GM04504 (cell line): ENCODE measurements around the gene FMOD.

Source experiments
- DNase-seq: peaks from one replicate; pipeline ENCODE4 v3.0.0-alpha.2; 2012; ENCODE audit warnings: low read depth

Gene FMOD

GRCh38 chr1:203351037-203351625 is at the start of gene FMOD:
Gene FMOD, minus strand, starts transcription at chr1:203351122. Its CDS starts 2,852 bp downstream, at chr1:203348270.
- DNase-seq = no peak

DNA sequence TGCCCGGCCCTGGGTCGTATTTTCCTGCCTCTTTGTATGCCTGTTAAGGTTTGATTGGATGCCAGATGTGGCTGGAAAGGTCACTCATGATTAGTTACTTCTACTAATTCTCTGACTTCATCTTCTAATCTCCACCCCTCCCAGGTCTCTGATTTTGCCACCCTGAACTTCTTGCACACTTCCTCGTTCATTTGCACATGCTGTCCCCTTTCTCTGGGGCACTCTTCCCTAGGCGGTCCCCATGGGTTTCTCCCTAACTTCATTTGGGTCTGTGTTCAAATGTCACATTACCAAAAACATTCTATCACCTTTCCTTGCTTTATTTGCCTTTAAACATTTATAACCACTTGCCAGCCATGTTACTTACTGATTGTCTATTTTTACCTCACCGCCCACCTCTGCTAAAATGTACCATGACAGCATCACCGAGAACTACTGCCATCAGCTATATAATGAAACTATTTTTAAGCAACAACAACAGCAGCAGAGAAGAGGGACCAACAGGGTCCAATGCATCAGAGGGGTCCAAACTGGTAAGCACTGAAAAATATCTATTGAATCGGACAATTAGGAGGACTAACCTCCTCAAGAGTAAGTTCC is 45.8 kb upstream of the FMOD start:
- DNase-seq = no peak

DNA sequence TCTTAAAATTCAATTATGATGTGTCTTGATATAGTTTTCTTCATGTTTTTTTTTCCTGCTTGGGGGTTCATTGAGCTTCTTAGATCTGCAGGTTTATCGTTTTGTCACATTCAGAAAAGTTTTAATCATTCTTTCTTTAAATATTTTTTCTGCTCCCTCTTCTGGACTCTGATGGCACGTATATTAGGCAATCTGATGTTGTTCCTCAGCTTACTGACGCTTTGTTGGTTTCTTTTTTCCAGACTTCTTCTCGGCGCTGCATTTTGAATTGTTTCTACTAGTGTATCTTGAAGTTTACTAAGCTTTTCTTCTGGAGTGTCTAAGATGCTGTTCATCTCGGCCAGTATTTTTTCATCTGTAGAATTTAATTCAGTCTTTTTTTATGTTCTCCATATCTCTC is 44.8 kb upstream of the FMOD start:
- no peak for DNase-seq

DNA sequence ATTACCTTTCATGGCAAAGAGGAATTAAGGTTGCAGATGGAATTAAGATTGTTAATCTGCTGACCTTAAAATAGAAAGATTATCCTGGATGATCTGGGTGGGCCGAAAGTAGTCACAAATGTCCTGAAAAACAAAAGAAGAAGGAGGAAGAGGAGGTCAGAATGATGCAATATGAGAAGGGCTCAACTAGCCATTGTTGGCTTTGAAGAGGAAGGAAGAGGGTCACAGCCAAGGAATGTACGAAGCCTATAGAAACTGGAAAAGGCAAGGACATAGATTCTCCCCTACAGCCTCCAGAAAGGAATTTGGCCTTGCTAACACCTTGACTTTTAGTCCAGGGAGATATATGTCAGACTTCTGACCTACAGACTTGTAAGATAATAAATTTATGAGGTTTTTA is 39.4 kb upstream of the FMOD start:
- no peak for DNase-seq

DNA sequence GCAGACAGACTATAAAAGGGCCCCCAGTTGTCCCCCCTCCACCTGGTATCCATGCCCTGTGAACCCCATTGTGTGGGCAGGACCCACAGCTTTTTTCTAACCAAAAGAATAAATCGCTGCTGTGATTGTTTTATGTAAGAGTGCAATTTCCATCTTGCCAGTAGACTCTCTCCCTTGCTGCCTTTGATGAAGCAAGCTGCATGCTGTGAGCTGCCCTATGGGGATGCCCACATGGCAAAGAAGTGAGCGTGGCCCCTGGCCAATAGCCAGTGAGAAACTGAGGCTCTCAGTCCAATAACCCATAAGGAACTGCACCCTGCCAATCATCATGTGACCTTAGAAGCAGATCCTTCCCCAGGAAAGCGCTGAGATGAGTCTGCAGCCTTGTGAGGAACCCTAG is 37.8 kb upstream of the FMOD start:
- DNase-seq = no peak

DNA sequence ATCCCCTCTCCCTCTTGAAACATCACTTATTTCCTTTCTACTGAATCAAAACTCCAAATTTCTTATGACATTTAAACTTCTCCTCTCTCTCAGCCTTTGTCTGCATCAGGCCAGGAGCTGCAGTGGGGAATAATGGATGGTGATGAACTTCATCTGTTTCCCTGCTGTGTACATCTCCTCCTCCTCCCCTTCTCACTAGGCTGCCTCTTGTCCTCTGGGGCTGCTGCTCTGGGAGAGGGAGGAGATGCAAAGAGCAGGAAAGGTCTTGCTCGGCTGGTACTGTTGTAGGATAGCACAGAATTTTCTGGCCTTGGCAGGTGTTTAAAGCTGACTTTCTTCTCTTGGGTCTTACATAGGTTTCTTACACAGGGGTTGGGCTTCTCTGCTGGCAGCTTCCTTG is 31.1 kb upstream of the FMOD start:
- DNase-seq = no peak

DNA sequence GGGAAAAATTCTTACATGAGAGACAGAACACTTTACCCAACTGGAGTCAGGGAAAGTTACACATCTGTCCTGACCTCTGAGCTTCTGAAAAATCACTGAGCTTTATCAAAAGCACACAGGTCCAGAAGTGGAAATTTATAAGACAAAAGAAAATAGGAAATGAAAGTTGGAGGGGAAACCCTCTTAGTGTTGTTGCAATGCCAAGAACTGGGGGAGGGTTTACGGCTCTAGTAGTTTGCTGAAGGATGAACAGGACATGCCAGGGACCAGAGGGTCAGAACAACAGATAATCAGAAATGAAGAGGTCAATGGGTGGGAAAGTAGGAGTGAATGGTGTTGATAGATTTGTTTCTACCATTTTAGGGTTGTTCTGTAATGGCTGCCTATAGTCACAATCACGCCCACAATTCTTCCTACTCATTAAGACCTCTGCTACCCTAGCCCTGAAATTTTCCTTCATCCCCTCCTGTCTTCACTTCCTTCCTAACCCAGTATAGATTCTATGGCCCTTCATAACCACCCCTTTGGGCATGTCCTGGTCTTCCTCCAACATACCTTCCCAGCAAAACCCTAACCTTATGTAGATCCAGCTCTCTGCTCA is 30.3 kb upstream of the FMOD start:
- no peak for DNase-seq

GRCh38 chr1:203380420-203381150 is 29.7 kb upstream of the FMOD start:
- DNase-seq = no peak

DNA sequence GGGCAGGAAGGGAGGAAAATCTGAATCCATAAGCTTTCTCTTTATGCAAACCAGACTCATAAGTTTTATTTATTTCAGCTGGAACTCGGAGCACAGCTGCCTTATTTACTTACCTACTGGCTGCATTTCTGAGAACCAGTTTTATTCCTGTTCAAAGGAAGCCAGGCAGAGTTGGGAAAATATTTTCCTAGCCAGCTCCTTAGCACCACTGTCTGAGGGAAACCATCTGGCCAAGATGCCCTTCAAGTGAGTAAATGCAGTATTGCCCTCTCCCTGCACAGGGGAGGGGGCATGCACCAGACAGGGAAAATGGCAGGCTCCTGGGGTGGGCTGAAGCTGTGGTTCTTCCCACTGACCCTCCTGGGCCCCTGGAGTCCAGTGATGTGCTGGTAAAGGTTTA is 28.9 kb upstream of the FMOD start:
- DNase-seq = no peak

GRCh38 chr1:203378556-203379245 is 27.8 kb upstream of the FMOD start:
- no peak for DNase-seq

GRCh38 chr1:203373991-203374390 is 23.1 kb upstream of the FMOD start:
- no peak for DNase-seq

- DNase-seq = no peak
These were observed 22.1 kb upstream of the FMOD start for GRCh38 chr1:203373002-203373401.

DNA sequence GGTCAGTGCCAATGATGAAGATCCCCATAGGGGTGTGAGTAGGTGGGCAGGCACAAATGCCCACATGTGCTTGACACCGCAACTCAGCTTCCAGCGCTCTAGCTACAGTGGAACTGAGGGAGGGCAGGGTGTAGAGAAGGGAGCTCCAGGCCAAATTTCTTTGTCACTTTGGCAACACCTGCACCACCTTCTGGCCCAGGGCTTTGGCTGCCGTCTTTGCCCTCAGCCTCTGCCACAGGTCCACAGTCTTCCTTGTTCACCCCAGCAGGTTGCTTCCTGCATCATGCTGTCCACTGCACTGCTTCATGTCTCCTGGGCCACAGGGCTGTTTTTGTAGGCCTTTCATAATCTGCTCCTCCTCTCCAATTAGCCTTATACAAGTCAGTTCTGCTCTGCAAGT is 20.4 kb upstream of the FMOD start:
- no peak for DNase-seq

DNA sequence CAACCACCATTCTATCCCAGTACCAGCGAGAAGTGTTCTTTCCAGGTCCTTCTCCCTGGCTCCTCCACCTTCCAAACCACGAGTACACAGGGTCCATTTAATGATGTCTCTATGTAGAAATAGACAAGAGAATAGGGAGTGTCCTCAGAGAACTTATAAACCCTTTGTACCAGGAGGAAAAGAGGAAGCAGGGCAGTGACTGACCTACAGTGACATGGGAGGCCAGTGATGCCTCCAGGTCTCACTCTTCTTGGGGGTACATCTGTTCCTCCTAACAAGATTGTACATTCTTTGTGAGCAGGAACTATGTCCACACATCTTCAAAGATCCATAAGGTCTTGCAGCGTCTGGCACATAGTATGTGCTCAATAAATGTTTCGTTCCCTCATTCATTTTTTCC is 18.7 kb upstream of the FMOD start:
- no peak for DNase-seq

- peak; percentile 85 for DNase-seq
These were observed 17.9 kb upstream of the FMOD start for GRCh38 chr1:203368624-203369451.

DNA sequence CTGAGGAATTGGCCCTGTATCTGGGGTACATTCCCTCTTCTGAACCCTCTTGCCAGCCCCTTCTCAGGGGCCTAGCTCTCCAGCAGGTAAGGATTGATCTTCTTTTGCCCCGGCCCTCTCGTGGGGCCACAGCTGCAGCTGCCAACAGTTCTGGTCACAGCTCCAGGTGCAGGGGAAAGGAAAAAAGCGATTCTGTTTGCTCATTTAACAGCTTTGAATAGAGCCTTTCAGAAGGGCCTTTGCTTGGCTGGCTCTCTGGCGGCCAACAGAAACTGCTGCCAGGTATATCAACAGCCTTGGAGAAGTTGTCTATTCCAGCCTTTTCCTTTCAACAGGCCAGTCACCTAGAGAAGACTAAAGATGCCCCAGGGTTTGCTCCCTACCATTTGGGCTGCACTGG is 16.1 kb upstream of the FMOD start:
- DNase-seq = no peak

DNA sequence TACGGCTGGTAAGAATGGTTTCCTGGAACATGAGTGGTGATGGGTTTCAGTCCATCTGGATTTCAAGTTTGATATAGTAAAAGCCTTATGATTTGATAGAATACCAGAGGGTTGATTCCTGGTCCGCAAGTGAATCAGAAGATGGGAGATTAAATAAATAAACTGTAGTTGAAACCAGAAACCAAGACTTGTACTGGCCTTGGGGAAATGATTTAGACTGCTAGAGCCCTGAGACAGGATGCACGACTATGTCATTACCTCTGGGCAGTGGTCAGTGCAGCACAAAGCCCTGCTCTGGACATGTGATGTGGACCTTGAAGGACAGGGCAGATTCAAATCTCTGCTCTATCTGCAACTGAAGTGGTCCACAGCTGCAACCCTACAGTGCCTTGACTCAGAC is 15.6 kb upstream of the FMOD start:
- DNase-seq = no peak

GRCh38 chr1:203364806-203365205 is 13.9 kb upstream of the FMOD start:
- DNase-seq = no peak

- DNase-seq = no peak
These were observed 13.3 kb upstream of the FMOD start for GRCh38 chr1:203364094-203364801.

DNA sequence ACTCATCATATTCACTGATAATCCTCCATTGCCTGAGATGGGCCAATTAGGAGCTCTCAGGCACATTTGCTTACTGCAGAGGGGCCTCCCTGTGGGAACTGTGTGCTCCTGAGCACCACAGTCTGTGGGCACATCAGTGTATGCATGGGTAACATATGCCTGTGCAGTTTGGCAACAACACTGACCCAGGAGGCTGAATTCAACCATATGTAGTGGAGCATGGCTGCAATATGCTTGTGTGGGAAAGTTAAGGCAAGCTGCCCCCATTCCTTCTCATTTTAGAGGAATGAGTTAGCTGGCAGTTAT is 11.8 kb upstream of the FMOD start:
- DNase-seq = no peak
